Activated T-cell treated with anti-CD3 and anti-CD28 coated beads, Interleukin-2, amount 50 U/mL, for 24 hours (primary cell): ENCODE data around the gene NECAB3.
A peak's percentile ranks its signal among the peaks of the same experiment; 100 is the strongest.

Experiments used
- DNase-seq: peaks from one replicate; pipeline ENCODE4 v3.0.0-alpha.2; 2020
- H3K27ac Mint-ChIP-seq: 2 replicates; pipeline ENCODE4 v1.8.0; 2020; ENCODE audit warnings: mild to moderate bottlenecking, mixed read lengths
- H3K27me3 Mint-ChIP-seq: 2 replicates; pipeline ENCODE4 v1.8.0; 2020; ENCODE audit warnings: mixed read lengths
- H3K36me3 Mint-ChIP-seq: 2 replicates; pipeline ENCODE4 v1.8.0; 2020; ENCODE audit warnings: low read depth, mixed read lengths
- H3K4me1 Mint-ChIP-seq: 2 replicates; pipeline ENCODE4 v1.8.0; 2020; ENCODE audit warnings: low read depth, mixed read lengths
- H3K4me3 Mint-ChIP-seq: 2 replicates; pipeline ENCODE4 v1.8.0; 2020; ENCODE audit warnings: mild to moderate bottlenecking, moderate library complexity, mixed read lengths
- H3K9me3 Mint-ChIP-seq: 2 replicates; pipeline ENCODE4 v1.8.0; 2020; ENCODE audit warnings: mixed read lengths

Gene NECAB3, protein sequence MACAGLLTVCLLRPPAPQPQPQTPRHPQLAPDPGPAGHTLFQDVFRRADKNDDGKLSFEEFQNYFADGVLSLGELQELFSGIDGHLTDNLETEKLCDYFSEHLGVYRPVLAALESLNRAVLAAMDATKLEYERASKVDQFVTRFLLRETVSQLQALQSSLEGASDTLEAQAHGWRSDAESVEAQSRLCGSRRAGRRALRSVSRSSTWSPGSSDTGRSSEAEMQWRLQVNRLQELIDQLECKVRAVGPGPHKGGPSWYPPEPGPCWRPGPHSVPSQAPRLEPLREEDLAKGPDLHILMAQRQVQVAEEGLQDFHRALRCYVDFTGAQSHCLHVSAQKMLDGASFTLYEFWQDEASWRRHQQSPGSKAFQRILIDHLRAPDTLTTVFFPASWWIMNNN

GRCh38 chr20:33674294-33675135 lies at the start of gene NECAB3:
NECAB3 (minus strand) TSS chr20:33674428; CDS start chr20:33674352, 76 bp downstream.
- peak; percentile 82 for DNase-seq
- Mint-ChIP-seq H3K4me3 (peak within 1 kb of the TSS; percentile 80), H3K4me1 (peaks cover 39% of the 10 kb centered on the region), H3K27ac (peak within 1 kb of the TSS; percentile 76), H3K27me3 (no peaks in the 10 kb centered on the region), H3K9me3 (no peaks in the 10 kb centered on the region), H3K36me3 (peaks cover 56% of the 10 kb centered on the region)

- no peak for DNase-seq
- Mint-ChIP-seq H3K9me3 (no peaks in the 10 kb centered on the region), H3K4me3 (peak overlapping the region; percentile 92), H3K27ac (no peak overlapping the region), H3K4me1 (peaks cover 32% of the 10 kb centered on the region), H3K27me3 (no peaks in the 10 kb centered on the region), H3K36me3 (peaks cover 5% of the 10 kb centered on the region)
Measured at GRCh38 chr20:33721391-33722140, 47.3 kb upstream of the NECAB3 start.

- no peaks in the 10 kb centered on the region for H3K9me3 Mint-ChIP-seq
- DNase-seq, result peak; percentile 86
- peaks cover 5% of the 10 kb centered on the region for H3K36me3 Mint-ChIP-seq
- peak within 1 kb of the TSS; percentile 92 for H3K4me3 Mint-ChIP-seq
- H3K4me1 Mint-ChIP-seq, result peaks cover 32% of the 10 kb centered on the region
- peak within 1 kb of the TSS; percentile 90 for H3K27ac Mint-ChIP-seq
- no peaks in the 10 kb centered on the region for H3K27me3 Mint-ChIP-seq
Measured at GRCh38 chr20:33719989-33720709, 45.9 kb upstream of the NECAB3 start, which contains the start of gene PXMP4. PXMP4 (minus strand) TSS chr20:33720310; CDS start chr20:33720207, 103 bp downstream.

DNA sequence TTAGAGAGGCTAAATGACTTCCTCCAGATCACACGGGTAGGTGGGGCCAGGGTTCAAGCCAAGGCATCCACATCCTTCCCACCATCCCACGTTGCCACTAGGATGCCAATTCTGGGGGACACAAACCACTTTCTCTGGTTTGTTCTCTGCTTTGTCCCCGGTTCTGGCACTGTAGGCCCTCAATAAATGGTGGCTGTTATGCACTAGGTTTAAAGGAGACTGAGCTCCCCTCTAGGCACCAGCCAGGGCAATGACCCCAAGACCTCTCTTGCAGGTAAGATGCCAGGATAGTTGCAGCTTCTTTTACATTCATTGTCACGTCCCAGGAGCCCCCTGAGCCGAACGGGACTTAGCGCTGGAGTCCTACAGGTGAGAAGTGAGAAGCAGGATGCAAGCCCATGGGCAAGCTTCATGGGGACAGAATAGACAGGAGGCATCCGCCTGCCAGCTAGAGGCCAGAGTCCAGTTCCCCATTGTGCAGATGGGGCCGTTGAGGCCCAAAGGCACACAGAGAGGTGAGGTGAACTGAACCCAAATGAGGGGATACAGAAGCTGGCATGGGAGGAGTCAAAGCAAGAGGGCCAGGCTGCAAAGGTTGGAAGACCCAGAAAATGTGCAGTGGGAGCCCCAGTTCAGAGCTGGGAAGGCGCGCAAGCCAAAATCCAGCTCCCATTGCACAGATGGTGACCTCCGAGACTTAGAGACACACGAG lies 45.2 kb upstream of the NECAB3 start:
- DNase-seq, result no peak
- H3K9me3 Mint-ChIP-seq, result no peaks in the 10 kb centered on the region
- H3K4me3 Mint-ChIP-seq, result peak overlapping the region; percentile 92
- no peaks in the 10 kb centered on the region for H3K27me3 Mint-ChIP-seq
- peaks cover 6% of the 10 kb centered on the region for H3K36me3 Mint-ChIP-seq
- peaks cover 32% of the 10 kb centered on the region for H3K4me1 Mint-ChIP-seq
- peak overlapping the region; percentile 90 for H3K27ac Mint-ChIP-seq

DNA sequence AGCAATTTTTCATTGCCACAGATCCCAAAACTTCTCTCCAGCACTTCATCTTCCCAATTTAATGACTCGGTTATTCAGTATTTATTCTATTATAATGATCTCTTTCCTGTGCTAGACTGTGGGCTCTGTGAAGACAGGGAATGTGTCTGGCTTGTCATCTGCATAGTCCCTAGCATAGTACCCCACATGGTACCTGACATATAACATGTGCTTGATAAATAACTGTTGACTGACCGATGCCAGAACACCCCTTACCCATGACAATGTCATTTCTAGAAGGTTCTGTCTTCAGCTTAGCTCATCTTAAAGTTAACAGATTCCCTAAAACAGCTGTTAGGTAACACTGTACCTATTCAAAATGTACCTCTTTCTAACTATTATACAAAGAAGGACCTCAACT lies 42.3 kb upstream of the NECAB3 start:
- DNase-seq, result no peak
- Mint-ChIP-seq H3K4me3 (no peak overlapping the region), H3K27ac (no peak overlapping the region), H3K27me3 (no peaks in the 10 kb centered on the region), H3K9me3 (no peaks in the 10 kb centered on the region), H3K36me3 (peaks cover 31% of the 10 kb centered on the region), H3K4me1 (peaks cover 30% of the 10 kb centered on the region)

- Mint-ChIP-seq H3K9me3 (no peaks in the 10 kb centered on the region), H3K36me3 (peaks cover 37% of the 10 kb centered on the region), H3K4me3 (no peak overlapping the region), H3K4me1 (peaks cover 28% of the 10 kb centered on the region), H3K27ac (no peak overlapping the region), H3K27me3 (no peaks in the 10 kb centered on the region)
- no peak for DNase-seq
Measured at GRCh38 chr20:33713865-33714367, 39.7 kb upstream of the NECAB3 start.

DNA sequence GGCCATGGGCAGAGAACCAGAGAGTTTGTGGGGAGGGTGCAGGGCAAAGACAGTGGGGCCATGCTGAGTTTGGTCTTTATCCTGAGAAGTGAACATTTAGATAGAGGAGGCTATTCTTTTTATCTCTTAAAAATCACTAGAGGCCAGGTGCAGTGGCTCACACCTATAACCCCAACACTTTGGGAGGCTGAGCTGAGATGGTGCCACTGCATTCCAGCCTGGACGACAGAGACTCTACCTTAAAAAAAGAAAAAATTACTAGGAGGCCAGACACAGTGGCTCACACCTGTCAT lies 37.2 kb upstream of the NECAB3 start:
- peak overlapping the region; percentile 69 for H3K27ac Mint-ChIP-seq
- H3K9me3 Mint-ChIP-seq, result no peaks in the 10 kb centered on the region
- H3K4me1 Mint-ChIP-seq, result peaks cover 18% of the 10 kb centered on the region

GRCh38 chr20:33710681-33711445 lies 36.6 kb upstream of the NECAB3 start:
- DNase-seq, result no peak
- peaks cover 47% of the 10 kb centered on the region for H3K36me3 Mint-ChIP-seq
- peaks cover 18% of the 10 kb centered on the region for H3K4me1 Mint-ChIP-seq
- peak overlapping the region; percentile 69 for H3K27ac Mint-ChIP-seq
- no peaks in the 10 kb centered on the region for H3K27me3 Mint-ChIP-seq
- H3K4me3 Mint-ChIP-seq, result no peak overlapping the region
- H3K9me3 Mint-ChIP-seq, result no peaks in the 10 kb centered on the region

More for the DNA sequence above, 37.2 kb upstream of the NECAB3 start:
- DNase-seq, result no peak
- Mint-ChIP-seq H3K27me3 (no peaks in the 10 kb centered on the region), H3K4me3 (no peak overlapping the region), H3K36me3 (peaks cover 47% of the 10 kb centered on the region)

DNA sequence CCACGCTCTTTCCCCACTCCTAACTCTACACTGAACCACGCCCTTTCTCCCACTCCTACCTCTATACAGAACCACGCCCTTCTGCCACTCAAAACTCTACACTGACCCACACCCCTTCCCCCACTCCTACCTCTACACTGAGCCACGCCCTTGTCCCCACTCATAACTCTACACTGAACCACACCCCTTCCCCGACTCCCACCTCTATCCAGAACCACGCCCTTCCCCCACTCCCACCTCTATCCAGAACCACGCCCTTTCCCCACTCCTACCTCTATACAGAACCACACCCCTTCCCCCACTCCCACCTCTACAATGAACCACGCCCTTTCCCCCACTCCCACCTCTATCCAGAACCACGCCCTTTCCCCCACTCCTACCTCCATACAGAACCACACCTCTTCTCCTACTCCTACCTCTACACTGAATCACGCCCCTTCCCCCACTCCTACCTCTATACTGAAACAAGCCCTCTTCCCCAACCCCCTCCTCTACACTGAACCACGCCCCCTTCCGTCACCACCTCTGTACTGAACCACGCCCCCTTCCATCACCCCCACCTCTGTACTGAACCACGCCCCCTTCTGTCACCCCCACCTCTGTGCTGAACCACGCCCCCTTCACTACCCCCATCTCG lies 35.8 kb upstream of the NECAB3 start:
- DNase-seq, result no peak
- Mint-ChIP-seq H3K36me3 (peaks cover 49% of the 10 kb centered on the region), H3K4me3 (no peak overlapping the region), H3K27ac (no peak overlapping the region), H3K4me1 (peaks cover 18% of the 10 kb centered on the region), H3K9me3 (no peaks in the 10 kb centered on the region), H3K27me3 (no peaks in the 10 kb centered on the region)

DNA sequence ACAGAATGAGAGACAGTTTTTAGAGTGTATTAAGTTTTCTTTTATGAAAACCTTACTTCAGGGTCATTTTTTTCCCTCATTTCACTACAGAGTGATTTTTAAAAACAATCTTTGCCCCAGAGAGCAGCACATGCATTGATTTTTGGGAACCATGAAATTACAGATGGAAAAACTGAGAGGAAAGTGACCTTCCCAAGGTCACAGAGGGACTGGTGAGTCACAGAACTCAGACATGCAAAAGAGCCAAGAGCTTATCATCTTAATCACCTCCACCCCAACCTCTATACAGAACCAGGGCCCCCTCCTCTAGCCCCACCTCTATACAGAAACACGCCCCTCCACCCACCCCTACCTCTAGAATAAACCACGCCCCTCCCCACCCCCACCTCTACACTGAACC lies 35.2 kb upstream of the NECAB3 start:
- DNase-seq, result no peak
- Mint-ChIP-seq H3K27me3 (no peaks in the 10 kb centered on the region), H3K4me3 (no peak overlapping the region), H3K27ac (peak overlapping the region; percentile 85), H3K9me3 (no peaks in the 10 kb centered on the region), H3K36me3 (peaks cover 50% of the 10 kb centered on the region), H3K4me1 (peaks cover 18% of the 10 kb centered on the region)

GRCh38 chr20:33707668-33708067 lies 33.4 kb upstream of the NECAB3 start:
- H3K36me3 Mint-ChIP-seq, result peaks cover 38% of the 10 kb centered on the region
- H3K4me1 Mint-ChIP-seq, result peaks cover 18% of the 10 kb centered on the region
- DNase-seq, result no peak
- H3K4me3 Mint-ChIP-seq, result no peak overlapping the region
- peak overlapping the region; percentile 59 for H3K27ac Mint-ChIP-seq
- H3K27me3 Mint-ChIP-seq, result no peaks in the 10 kb centered on the region
- H3K9me3 Mint-ChIP-seq, result no peaks in the 10 kb centered on the region

- peaks cover 19% of the 10 kb centered on the region for H3K36me3 Mint-ChIP-seq
- no peaks in the 10 kb centered on the region for H3K9me3 Mint-ChIP-seq
- no peak for DNase-seq
- H3K4me1 Mint-ChIP-seq, result peaks cover 4% of the 10 kb centered on the region
- no peak overlapping the region for H3K4me3 Mint-ChIP-seq
- no peaks in the 10 kb centered on the region for H3K27me3 Mint-ChIP-seq
- H3K27ac Mint-ChIP-seq, result no peak overlapping the region
Measured at GRCh38 chr20:33704197-33704924, 30.1 kb upstream of the NECAB3 start.
